ENCODE measurements around the gene PHF20. TPM values are rescaled to one million over a fixed set of nuclear protein-coding genes. Genes with fewer than 3 reads are reported as not detected.
A peak's percentile ranks its signal among the peaks of the same experiment; 100 is the strongest.

The PHF20 gene
- total RNA-seq, 2 experiments from 2014 or later = 57.9 to 58.8 TPM

DNA sequence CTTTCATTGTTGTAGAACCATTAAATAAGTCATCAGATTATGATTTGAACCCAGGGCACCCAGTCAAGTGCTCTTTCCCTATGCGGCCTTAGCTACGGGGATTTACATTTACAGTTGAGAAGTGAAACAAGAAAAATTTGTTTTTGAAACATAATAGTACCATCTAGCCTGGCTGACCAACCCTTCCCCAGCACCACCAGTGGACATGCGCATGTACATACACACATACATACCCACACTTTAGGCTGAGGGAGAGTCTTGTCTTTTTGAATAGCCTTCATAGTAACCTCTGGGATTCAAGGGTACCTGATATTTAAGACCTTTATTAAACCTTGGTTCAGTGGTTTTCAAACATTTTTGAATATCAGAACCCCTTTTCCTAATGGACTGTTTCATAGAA is 148.7 kb downstream of the PHF20 start:
- peaks cover 20% of the 10 kb centered on the region for H3K36me3 Mint-ChIP-seq (ENCODE audit: low read depth)
- H3K9me3 Mint-ChIP-seq = no peaks in the 10 kb centered on the region
- CTCF ChIA-PET = interaction anchor here (0.9 to 1.5 kb wide), 2 partner anchors 14 to 312 kb away, joined by 3 read pairs; no protein-coding TSS in a partner anchor
- intact Hi-C loops (cut with micrococcal nuclease) = no loop called here
- no peaks in the 10 kb centered on the region for H3K4me1 Mint-ChIP-seq (ENCODE audit: low read depth)
- TF ChIP-seq, protein P1, sequence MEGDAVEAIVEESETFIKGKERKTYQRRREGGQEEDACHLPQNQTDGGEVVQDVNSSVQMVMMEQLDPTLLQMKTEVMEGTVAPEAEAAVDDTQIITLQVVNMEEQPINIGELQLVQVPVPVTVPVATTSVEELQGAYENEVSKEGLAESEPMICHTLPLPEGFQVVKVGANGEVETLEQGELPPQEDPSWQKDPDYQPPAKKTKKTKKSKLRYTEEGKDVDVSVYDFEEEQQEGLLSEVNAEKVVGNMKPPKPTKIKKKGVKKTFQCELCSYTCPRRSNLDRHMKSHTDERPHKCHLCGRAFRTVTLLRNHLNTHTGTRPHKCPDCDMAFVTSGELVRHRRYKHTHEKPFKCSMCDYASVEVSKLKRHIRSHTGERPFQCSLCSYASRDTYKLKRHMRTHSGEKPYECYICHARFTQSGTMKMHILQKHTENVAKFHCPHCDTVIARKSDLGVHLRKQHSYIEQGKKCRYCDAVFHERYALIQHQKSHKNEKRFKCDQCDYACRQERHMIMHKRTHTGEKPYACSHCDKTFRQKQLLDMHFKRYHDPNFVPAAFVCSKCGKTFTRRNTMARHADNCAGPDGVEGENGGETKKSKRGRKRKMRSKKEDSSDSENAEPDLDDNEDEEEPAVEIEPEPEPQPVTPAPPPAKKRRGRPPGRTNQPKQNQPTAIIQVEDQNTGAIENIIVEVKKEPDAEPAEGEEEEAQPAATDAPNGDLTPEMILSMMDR (IDR thresholded peaks at IDR 0.05) = no peak
- H3K27ac Mint-ChIP-seq = no peak overlapping the region
- no peaks in the 10 kb centered on the region for H3K27me3 Mint-ChIP-seq
- ATAC-seq (no peak), DNase-seq (no peak)
- no peak overlapping the region for H3K4me3 Mint-ChIP-seq
- POLR2A ChIA-PET = no interaction called here

DNA sequence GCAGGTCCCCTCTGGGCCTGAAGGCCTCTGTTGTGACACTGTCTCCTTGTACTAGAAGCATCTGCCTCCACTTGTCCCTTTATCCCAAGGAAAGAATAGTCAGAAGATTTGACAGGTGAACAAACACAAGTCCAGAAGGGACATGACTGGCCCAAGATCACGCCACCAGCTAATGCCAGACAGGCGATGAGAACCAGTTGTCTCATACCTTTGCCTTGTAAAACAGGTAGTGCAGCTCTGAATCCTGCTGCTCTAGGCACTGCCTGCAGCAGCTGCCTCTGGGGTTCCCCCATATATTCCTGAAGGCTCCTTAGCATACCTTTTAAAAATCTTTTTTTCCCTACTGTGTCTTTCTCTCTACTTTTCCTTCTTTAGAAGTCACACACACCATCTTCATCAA is 157.5 kb downstream of the PHF20 start:
- CTCF ChIA-PET = no interaction called here
- POLR2A ChIA-PET = no interaction called here

GRCh38 chr20:35934050-35934449 is 162.2 kb downstream of the PHF20 start:
- peaks cover 31% of the 10 kb centered on the region for H3K36me3 Mint-ChIP-seq (ENCODE audit: low read depth)

More for the DNA sequence above, 157.5 kb downstream of the PHF20 start:
- Mint-ChIP-seq H3K4me3 (no peak overlapping the region), H3K4me1 (ENCODE audit: low read depth) (peaks cover 9% of the 10 kb centered on the region), H3K27ac (no peak overlapping the region), H3K36me3 (ENCODE audit: low read depth) (peaks cover 35% of the 10 kb centered on the region), H3K27me3 (no peaks in the 10 kb centered on the region), H3K9me3 (no peaks in the 10 kb centered on the region)
- intact Hi-C loops (cut with micrococcal nuclease) = no loop called here
- ATAC-seq (no peak), DNase-seq (no peak)
- TF ChIP-seq, protein P1 (IDR thresholded peaks at IDR 0.05) = no peak

DNA sequence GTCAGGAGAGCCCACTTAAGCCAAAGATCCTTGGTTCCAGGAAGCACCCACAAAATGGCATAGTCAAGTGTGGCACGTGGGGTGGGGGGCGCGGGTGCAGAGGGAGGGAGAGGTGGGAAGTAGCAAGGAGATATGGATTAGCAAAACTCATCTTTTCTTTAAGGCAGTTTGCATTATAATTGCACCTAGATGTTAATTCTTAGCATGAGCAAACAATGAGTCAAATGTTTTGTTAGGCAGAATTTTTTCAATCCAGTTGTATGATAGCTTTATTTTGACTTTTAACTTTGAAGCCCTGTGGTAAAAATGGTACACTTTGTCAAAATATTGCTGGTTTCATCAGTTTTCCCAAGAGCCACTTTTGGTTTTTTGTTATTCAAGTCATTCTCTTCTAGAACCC is 167.4 kb downstream of the PHF20 start:
- Mint-ChIP-seq H3K27me3 (no peaks in the 10 kb centered on the region), H3K27ac (no peak overlapping the region), H3K36me3 (ENCODE audit: low read depth) (peaks cover 19% of the 10 kb centered on the region), H3K4me3 (no peak overlapping the region), H3K9me3 (no peaks in the 10 kb centered on the region), H3K4me1 (ENCODE audit: low read depth) (peaks cover 3% of the 10 kb centered on the region)
- ChIA-PET POLR2A (no interaction called here), CTCF (no interaction called here)
- intact Hi-C loops (cut with micrococcal nuclease) = no loop called here
- DNase-seq = no peak
- ATAC-seq = no peak
- TF ChIP-seq, protein P1 (IDR thresholded peaks at IDR 0.05) = no peak

More at GRCh38 chr20:35934050-35934449, 162.2 kb downstream of the PHF20 start:
- CTCF ChIA-PET = no interaction called here
- peak overlapping the region; percentile 48 for H3K27ac Mint-ChIP-seq
- POLR2A ChIA-PET = interaction anchor here (1.1 kb wide), 1 partner anchor 20 kb away, joined by 3 read pairs; the partner anchor contains the start of gene SCAND1
- TF ChIP-seq, protein P1 (IDR thresholded peaks at IDR 0.05) = no peak
- intact Hi-C loops (cut with micrococcal nuclease) = no loop called here
- H3K4me3 Mint-ChIP-seq = no peak overlapping the region
- H3K4me1 Mint-ChIP-seq (ENCODE audit: low read depth) = peaks cover 12% of the 10 kb centered on the region
- H3K27me3 Mint-ChIP-seq = no peaks in the 10 kb centered on the region
- ATAC-seq (no peak), DNase-seq (no peak)
- no peaks in the 10 kb centered on the region for H3K9me3 Mint-ChIP-seq

GRCh38 chr20:35941620-35942019 is 169.8 kb downstream of the PHF20 start:
- ChIA-PET POLR2A (interaction anchor here (1.5 kb wide), 1 partner anchor 59 kb away, joined by 4 read pairs; no protein-coding TSS in a partner anchor), CTCF (interaction anchor here (4.2 kb wide), 1 partner anchor 12 kb away, joined by 34 read pairs; the partner anchor contains the start of gene SCAND1)
- no peak for DNase-seq
- ATAC-seq = no peak
- TF ChIP-seq, protein P1 (IDR thresholded peaks at IDR 0.05) = no peak
- intact Hi-C loops (cut with micrococcal nuclease) = no loop called here
- H3K27ac Mint-ChIP-seq = peak overlapping the region; percentile 6
- no peak overlapping the region for H3K4me3 Mint-ChIP-seq
- no peaks in the 10 kb centered on the region for H3K9me3 Mint-ChIP-seq
- H3K27me3 Mint-ChIP-seq = no peaks in the 10 kb centered on the region
- H3K36me3 Mint-ChIP-seq (ENCODE audit: low read depth) = peaks cover 22% of the 10 kb centered on the region
- H3K4me1 Mint-ChIP-seq (ENCODE audit: low read depth) = no peaks in the 10 kb centered on the region
